Measurements from ENCODE around the gene GAS7. TPM values are rescaled to one million over a fixed set of nuclear protein-coding genes. Genes with fewer than 3 reads are reported as not detected.

The GAS7 gene
- total RNA-seq, 1 donor from 2014 or later = 47.7 TPM

DNA sequence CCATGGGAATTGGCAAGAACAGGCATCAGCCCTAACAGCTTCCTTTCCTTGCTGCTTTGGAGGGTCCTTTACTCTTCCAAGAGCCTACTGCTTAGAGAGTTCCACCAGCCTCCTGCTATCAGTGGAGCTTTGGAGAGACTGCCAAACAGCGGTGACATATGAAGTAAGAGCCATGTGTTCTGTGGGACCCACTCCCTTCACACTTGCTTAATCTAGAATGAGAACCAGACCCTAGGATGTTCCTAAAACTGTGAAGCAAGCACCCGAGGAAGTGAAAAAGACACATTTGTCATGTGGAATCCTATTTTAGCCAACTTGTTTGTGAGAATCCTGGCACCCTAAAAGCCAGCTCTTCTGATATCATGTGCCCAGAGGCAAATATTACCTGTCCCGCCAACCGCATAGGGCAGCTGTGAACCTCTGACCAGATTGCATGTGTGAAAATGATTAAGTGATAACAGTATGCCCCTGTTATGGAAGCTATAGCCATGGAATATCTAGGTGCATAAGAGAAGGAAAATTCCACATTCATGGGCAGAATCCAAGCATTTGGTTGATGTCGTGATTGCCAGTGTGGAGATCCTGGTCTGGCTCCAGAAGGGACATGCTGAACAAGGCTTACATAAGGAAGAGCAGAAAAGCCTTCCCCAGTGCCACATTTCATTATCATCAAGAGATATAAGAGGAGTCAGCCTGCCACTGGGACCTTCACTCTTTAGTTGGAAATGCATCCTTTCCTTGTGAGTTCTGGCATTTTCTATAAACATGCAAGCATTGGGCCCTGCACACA is 312.1 kb downstream of the GAS7 start:
- Mint-ChIP-seq H3K4me3 (no peak overlapping the region), H3K9me3 (peaks cover 27% of the 10 kb centered on the region), H3K4me1 (no peaks in the 10 kb centered on the region), H3K27ac (no peak overlapping the region), H3K36me3 (peaks cover 4% of the 10 kb centered on the region), H3K27me3 (ENCODE audit: low read depth) (peaks cover 13% of the 10 kb centered on the region)
- no peak for DNase-seq (ENCODE audit: low spot score in 2 of 2, unreplicated experiment in 2 of 2)
- TF ChIP-seq, protein P1, sequence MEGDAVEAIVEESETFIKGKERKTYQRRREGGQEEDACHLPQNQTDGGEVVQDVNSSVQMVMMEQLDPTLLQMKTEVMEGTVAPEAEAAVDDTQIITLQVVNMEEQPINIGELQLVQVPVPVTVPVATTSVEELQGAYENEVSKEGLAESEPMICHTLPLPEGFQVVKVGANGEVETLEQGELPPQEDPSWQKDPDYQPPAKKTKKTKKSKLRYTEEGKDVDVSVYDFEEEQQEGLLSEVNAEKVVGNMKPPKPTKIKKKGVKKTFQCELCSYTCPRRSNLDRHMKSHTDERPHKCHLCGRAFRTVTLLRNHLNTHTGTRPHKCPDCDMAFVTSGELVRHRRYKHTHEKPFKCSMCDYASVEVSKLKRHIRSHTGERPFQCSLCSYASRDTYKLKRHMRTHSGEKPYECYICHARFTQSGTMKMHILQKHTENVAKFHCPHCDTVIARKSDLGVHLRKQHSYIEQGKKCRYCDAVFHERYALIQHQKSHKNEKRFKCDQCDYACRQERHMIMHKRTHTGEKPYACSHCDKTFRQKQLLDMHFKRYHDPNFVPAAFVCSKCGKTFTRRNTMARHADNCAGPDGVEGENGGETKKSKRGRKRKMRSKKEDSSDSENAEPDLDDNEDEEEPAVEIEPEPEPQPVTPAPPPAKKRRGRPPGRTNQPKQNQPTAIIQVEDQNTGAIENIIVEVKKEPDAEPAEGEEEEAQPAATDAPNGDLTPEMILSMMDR (IDR thresholded peaks at IDR 0.05; ENCODE audit: unreplicated experiment) = no peak

DNA sequence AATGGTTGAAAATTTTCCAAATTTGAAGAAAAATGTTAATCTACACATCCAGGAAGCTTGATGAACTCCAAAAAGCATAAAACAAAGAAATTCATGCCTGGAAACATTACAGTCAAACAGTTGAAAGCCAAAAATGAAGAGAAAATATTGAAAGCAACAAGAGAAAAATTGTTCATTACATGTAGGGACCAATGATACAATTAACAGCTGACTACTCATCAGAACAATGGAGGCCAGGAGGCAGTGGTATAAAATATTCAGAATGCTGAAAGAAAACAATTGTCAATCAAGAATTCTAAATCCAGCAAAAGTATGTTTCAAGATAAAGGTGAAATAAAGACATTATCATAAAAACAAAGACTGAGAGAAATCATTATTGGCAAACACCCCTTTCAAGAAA is 315.0 kb downstream of the GAS7 start:
- Mint-ChIP-seq H3K27me3 (ENCODE audit: low read depth) (peaks cover 7% of the 10 kb centered on the region), H3K4me3 (no peak overlapping the region), H3K36me3 (peaks cover 4% of the 10 kb centered on the region), H3K27ac (no peak overlapping the region), H3K4me1 (no peaks in the 10 kb centered on the region), H3K9me3 (peaks cover 34% of the 10 kb centered on the region)
- DNase-seq (ENCODE audit: low spot score in 2 of 2, unreplicated experiment in 2 of 2) = no peak
- TF ChIP-seq, protein P1 (IDR thresholded peaks at IDR 0.05; ENCODE audit: unreplicated experiment) = no peak

DNA sequence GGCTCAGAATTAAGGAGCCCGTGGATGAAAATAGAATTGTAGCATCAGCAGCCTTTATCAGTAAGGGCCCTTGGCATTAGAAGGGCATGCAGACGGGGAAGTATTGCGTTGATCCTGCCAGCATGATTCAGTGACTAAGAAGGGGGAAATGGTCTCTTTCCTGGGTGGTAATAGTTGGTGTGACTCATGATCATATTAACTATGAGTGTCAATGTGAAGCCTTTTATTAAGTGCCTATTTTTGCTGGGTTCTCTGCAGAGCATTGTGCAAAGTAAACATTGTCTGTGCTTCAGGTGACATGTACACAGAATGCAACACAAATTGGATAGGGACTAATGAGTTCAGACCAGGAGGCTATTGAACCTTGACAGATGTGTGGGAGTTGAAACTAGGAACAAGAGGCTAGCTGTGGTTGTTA is 317.8 kb downstream of the GAS7 start:
- Mint-ChIP-seq H3K4me1 (no peaks in the 10 kb centered on the region), H3K36me3 (peaks cover 4% of the 10 kb centered on the region), H3K4me3 (no peak overlapping the region), H3K27me3 (ENCODE audit: low read depth) (no peaks in the 10 kb centered on the region), H3K9me3 (peaks cover 34% of the 10 kb centered on the region), H3K27ac (no peak overlapping the region)
- DNase-seq (ENCODE audit: low spot score in 2 of 2, unreplicated experiment in 2 of 2) = no peak
- TF ChIP-seq, protein P1 (IDR thresholded peaks at IDR 0.05; ENCODE audit: unreplicated experiment) = no peak

DNA sequence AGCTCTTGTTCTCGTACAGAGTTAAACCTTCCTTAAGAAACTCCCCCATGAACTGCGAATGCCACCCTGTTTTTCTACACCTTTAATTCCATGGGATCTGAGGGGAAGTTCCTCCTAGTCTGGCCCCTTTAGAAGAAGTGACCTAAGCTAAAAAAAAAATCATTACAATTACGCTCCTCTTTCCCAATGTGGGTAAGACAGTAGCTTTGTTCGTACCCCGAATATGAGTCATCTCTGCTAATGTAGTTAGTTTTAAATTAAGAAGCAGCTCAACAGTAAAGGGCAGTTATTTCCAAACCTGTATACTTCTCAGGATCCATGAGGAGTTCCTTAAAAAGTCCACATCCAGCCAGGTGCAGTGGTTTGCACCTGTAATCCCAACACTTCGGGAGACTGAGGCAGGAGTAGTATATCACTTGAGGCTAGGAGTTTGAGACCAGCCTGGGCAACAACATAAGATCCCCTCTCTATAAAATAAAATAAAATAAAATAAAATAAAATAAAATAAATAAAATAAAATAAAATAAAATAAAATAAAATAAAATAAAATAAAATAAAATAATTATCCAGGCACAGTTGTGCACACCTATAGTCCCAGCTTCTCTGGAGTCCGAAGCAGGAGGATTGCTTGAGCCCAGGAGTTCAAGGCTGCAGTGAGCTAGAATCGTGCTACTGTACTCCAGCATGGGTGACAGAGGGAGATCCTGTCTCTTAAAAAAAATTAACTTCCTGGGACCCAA is 319.4 kb downstream of the GAS7 start:
- H3K9me3 Mint-ChIP-seq = peaks cover 27% of the 10 kb centered on the region
- H3K4me1 Mint-ChIP-seq = peaks cover 2% of the 10 kb centered on the region
- no peak for DNase-seq (ENCODE audit: low spot score in 2 of 2, unreplicated experiment in 2 of 2)
- H3K36me3 Mint-ChIP-seq = peaks cover 4% of the 10 kb centered on the region
- no peak overlapping the region for H3K4me3 Mint-ChIP-seq
- TF ChIP-seq, protein P1 (IDR thresholded peaks at IDR 0.05; ENCODE audit: unreplicated experiment) = no peak
- no peak overlapping the region for H3K27ac Mint-ChIP-seq
- no peaks in the 10 kb centered on the region for H3K27me3 Mint-ChIP-seq (ENCODE audit: low read depth)

DNA sequence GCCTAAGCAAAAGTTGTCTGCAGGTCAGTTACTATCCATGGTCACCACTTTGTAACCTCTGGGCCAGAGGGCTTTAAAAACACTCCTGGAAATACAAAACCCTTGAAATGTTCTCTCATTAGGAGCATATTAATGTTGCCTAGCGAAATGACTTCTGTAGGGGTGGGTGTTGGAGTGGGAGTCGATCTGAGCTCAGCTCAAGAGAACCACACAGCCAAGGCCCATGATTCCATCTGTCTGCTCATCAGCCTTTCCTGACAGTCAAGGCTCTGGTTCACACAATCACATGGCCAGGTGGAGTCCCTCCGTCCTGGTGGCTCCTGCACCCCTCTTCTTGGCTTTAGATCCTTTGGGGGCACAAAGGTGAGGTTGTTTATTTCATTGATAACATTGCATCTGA is 320.1 kb downstream of the GAS7 start:
- H3K27me3 Mint-ChIP-seq (ENCODE audit: low read depth) = no peaks in the 10 kb centered on the region
- peaks cover 2% of the 10 kb centered on the region for H3K4me1 Mint-ChIP-seq
- TF ChIP-seq, protein P1 (IDR thresholded peaks at IDR 0.05; ENCODE audit: unreplicated experiment) = no peak
- peaks cover 3% of the 10 kb centered on the region for H3K36me3 Mint-ChIP-seq
- H3K27ac Mint-ChIP-seq = no peak overlapping the region
- no peak for DNase-seq (ENCODE audit: low spot score in 2 of 2, unreplicated experiment in 2 of 2)
- peaks cover 23% of the 10 kb centered on the region for H3K9me3 Mint-ChIP-seq
- H3K4me3 Mint-ChIP-seq = no peak overlapping the region
